Measurements from ENCODE around the gene CIAO3.

The CIAO3 gene

DNA sequence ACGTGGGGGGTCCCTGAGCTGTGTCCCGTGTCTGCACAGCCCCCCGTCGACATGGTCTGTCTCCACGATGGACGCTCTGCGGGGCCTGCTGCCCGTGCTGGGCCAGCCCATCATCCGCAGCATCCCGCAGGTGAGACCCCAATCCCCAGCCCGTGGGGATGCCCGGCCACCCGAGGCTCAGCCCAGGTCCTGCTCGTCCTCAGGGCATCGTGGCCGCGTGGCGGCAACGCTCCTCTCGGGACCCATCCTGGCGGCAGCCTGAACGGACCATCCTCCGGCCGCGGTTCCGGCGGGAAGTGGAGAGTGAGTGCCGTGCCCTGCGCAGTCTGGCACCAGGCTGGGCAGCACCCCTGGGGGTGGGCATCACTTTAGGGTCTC lies 24.7 kb upstream of the CIAO3 start:
- ChIA-PET CTCF (no interaction called here), POLR2A (no interaction called here)
- Histone ChIP-seq H3K4me1 (ENCODE audit: control insufficient read depth, insufficient read depth, low read length) (no peaks in the 10 kb centered on the region), H3K36me3 (ENCODE audit: control insufficient read depth in 2 of 2, insufficient read depth in 1 of 2, low read length in 2 of 2) (no peaks in the 10 kb centered on the region), H3K9me3 (ENCODE audit: control insufficient read depth, insufficient read depth, low read depth, low read length) (no peaks in the 10 kb centered on the region), H3K4me3 (ENCODE audit: low read depth, low read length) (no peak overlapping the region), H3K27ac (ENCODE audit: extremely low read depth, low read depth, low read length) (no peak overlapping the region)
- no peak for TF ChIP-seq ZNF623 (tag by site-specific recombination; IDR thresholded peaks at IDR 0.05)
- TF ChIP-seq, protein P1, sequence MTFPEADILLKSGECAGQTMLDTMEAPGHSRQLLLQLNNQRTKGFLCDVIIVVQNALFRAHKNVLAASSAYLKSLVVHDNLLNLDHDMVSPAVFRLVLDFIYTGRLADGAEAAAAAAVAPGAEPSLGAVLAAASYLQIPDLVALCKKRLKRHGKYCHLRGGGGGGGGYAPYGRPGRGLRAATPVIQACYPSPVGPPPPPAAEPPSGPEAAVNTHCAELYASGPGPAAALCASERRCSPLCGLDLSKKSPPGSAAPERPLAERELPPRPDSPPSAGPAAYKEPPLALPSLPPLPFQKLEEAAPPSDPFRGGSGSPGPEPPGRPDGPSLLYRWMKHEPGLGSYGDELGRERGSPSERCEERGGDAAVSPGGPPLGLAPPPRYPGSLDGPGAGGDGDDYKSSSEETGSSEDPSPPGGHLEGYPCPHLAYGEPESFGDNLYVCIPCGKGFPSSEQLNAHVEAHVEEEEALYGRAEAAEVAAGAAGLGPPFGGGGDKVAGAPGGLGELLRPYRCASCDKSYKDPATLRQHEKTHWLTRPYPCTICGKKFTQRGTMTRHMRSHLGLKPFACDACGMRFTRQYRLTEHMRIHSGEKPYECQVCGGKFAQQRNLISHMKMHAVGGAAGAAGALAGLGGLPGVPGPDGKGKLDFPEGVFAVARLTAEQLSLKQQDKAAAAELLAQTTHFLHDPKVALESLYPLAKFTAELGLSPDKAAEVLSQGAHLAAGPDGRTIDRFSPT (tag by site-specific recombination; IDR thresholded peaks at IDR 0.05): peak; percentile 47; the same call in 1 of the 2 replicates

DNA sequence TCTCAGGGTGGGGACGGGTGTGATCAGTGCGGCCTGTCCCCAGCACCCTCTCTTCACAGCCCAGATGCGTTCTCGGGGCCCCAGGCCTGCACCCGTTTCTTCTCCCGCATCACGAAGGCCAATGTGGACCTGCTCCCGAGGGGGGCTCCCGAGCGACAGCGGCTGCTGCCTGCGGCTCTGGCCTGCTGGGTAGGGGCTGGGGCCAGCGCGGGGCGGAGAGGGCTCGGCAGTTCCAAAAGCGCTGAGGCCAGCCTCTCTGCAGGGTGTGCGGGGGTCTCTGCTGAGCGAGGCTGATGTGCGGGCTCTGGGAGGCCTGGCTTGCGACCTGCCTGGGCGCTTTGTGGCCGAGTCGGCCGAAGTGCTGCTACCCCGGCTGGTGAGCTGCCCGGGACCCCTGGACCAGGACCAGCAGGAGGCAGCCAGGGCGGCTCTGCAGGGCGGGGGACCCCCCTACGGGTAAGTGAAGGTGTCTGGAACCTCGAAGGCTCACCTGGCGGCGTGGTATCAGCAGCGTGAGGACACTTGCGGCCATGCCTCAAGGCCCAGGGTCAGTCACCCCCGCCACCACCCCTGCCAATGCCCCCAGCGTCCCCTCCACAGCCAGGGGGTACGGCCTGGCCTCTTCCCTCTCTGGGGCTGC lies 24.2 kb upstream of the CIAO3 start:
- no peaks in the 10 kb centered on the region for H3K9me3 ChIP-seq (ENCODE audit: control insufficient read depth, insufficient read depth, low read depth, low read length)
- H3K4me3 ChIP-seq (ENCODE audit: low read depth, low read length): no peak overlapping the region
- ChIA-PET POLR2A (no interaction called here), CTCF (no interaction called here)
- H3K4me1 ChIP-seq (ENCODE audit: control insufficient read depth, insufficient read depth, low read length): no peaks in the 10 kb centered on the region
- TF ChIP-seq, protein P2, sequence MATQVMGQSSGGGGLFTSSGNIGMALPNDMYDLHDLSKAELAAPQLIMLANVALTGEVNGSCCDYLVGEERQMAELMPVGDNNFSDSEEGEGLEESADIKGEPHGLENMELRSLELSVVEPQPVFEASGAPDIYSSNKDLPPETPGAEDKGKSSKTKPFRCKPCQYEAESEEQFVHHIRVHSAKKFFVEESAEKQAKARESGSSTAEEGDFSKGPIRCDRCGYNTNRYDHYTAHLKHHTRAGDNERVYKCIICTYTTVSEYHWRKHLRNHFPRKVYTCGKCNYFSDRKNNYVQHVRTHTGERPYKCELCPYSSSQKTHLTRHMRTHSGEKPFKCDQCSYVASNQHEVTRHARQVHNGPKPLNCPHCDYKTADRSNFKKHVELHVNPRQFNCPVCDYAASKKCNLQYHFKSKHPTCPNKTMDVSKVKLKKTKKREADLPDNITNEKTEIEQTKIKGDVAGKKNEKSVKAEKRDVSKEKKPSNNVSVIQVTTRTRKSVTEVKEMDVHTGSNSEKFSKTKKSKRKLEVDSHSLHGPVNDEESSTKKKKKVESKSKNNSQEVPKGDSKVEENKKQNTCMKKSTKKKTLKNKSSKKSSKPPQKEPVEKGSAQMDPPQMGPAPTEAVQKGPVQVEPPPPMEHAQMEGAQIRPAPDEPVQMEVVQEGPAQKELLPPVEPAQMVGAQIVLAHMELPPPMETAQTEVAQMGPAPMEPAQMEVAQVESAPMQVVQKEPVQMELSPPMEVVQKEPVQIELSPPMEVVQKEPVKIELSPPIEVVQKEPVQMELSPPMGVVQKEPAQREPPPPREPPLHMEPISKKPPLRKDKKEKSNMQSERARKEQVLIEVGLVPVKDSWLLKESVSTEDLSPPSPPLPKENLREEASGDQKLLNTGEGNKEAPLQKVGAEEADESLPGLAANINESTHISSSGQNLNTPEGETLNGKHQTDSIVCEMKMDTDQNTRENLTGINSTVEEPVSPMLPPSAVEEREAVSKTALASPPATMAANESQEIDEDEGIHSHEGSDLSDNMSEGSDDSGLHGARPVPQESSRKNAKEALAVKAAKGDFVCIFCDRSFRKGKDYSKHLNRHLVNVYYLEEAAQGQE (tag by site-specific recombination; IDR thresholded peaks at IDR 0.05): no peak
- TF ChIP-seq KLF7 (tag by site-specific recombination; IDR thresholded peaks at IDR 0.05; ENCODE audit: borderline replicate concordance): no peak
- TF ChIP-seq ZNF140 (tag by site-specific recombination; IDR thresholded peaks at IDR 0.05): no peak
- TF ChIP-seq ZNF600 (tag by site-specific recombination; IDR thresholded peaks at IDR 0.05): no peak
- TF ChIP-seq ZNF621 (tag by site-specific recombination; IDR thresholded peaks at IDR 0.05): no peak
- no peak for TF ChIP-seq HOXA7 (CRISPR knock-in tag; IDR thresholded peaks at IDR 0.05; ENCODE audit: borderline replicate concordance)
- TF ChIP-seq GLIS2 (tag by site-specific recombination; IDR thresholded peaks at IDR 0.05): no peak
- TF ChIP-seq ZNF239 (tag by site-specific recombination; IDR thresholded peaks at IDR 0.05): no peak
- no peak for TF ChIP-seq ZNF514 (tag by site-specific recombination; IDR thresholded peaks at IDR 0.05)
- no peak for TF ChIP-seq ZNF830 (tag by site-specific recombination; IDR thresholded peaks at IDR 0.05; ENCODE audit: low read depth)
- no peak for TF ChIP-seq ZNF658 (tag by site-specific recombination; IDR thresholded peaks at IDR 0.05)
- no peak for TF ChIP-seq ZNF391 (tag by site-specific recombination; IDR thresholded peaks at IDR 0.05; ENCODE audit: borderline replicate concordance, low read depth)
- no peak for TF ChIP-seq ZNF426 (tag by site-specific recombination; IDR thresholded peaks at IDR 0.05)
- no peak for TF ChIP-seq ZNF747 (tag by site-specific recombination; IDR thresholded peaks at IDR 0.05)
- no peak overlapping the region for H3K27ac ChIP-seq (ENCODE audit: extremely low read depth, low read depth, low read length)
- no peaks in the 10 kb centered on the region for H3K36me3 ChIP-seq (ENCODE audit: control insufficient read depth in 2 of 2, insufficient read depth in 1 of 2, low read length in 2 of 2)

DNA sequence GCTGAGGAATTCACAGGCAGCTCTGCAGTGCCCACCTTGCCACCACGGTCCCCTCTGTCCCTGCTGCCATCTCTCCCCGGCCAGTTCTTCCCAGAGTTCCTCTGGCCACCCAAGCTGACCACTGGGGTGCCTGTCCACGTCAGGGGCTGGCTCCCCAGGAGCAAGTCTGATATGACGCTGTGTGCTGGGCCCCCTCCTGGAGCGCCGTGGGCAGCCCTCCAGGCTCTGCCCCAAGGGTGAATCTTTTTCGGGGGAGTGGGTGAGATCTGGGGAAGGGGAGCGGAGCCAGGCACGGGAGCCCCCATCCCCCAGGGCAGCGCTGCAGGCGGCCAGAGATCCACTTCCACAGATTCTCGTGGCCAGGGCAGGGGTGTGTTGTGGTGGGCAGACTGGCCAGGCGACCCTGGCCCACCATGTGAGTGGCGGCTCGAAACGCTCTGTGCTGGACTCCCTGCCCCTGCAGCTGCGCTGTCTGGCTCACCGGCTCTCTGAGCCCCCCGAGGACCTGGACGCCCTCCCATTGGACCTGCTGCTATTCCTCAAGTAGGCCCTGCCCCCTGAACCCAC lies 23.5 kb upstream of the CIAO3 start:
- TF ChIP-seq ZNF24 (tag by site-specific recombination; IDR thresholded peaks at IDR 0.05) (no peak), ZNF624 (tag by site-specific recombination; IDR thresholded peaks at IDR 0.05) (no peak), WT1 (tag by site-specific recombination; IDR thresholded peaks at IDR 0.05) (no peak)
- TF ChIP-seq, protein P1 (tag by site-specific recombination; IDR thresholded peaks at IDR 0.05): 0 out of 2 replicates have a peak, but pooled peaks have one; percentile 57
- POLR2A ChIA-PET: no interaction called here
- Histone ChIP-seq H3K4me3 (ENCODE audit: low read depth, low read length) (no peak overlapping the region), H3K9me3 (ENCODE audit: control insufficient read depth, insufficient read depth, low read depth, low read length) (no peaks in the 10 kb centered on the region), H3K27ac (ENCODE audit: extremely low read depth, low read depth, low read length) (no peak overlapping the region), H3K4me1 (ENCODE audit: control insufficient read depth, insufficient read depth, low read length) (no peaks in the 10 kb centered on the region), H3K36me3 (ENCODE audit: control insufficient read depth in 2 of 2, insufficient read depth in 1 of 2, low read length in 2 of 2) (no peaks in the 10 kb centered on the region)
- CTCF ChIA-PET: no interaction called here
